ENCODE data around the gene NFS1.

Gene NFS1

GRCh38 chr20:35669681-35670080 is 29.5 kb downstream of the NFS1 start:
- H3K4me3 ChIP-seq (replicated peaks; ENCODE audit: insufficient read depth, low read length), result no peak overlapping the region
- DNase-seq (ENCODE audit: low read depth in 1 of 2, low spot score in 1 of 2), result no peak
- TF ChIP-seq SPI1 (IDR thresholded peaks at IDR 0.05; ENCODE audit: borderline replicate concordance, low read depth) (no peak), REST (IDR thresholded peaks at IDR 0.05; ENCODE audit: insufficient replicate concordance, low read depth) (no peak), GABPA (IDR thresholded peaks at IDR 0.05; ENCODE audit: low read depth) (no peak), POLR2AphosphoS5 (IDR thresholded peaks at IDR 0.05; ENCODE audit: low read depth) (no peak)
- TF ChIP-seq, protein P1, sequence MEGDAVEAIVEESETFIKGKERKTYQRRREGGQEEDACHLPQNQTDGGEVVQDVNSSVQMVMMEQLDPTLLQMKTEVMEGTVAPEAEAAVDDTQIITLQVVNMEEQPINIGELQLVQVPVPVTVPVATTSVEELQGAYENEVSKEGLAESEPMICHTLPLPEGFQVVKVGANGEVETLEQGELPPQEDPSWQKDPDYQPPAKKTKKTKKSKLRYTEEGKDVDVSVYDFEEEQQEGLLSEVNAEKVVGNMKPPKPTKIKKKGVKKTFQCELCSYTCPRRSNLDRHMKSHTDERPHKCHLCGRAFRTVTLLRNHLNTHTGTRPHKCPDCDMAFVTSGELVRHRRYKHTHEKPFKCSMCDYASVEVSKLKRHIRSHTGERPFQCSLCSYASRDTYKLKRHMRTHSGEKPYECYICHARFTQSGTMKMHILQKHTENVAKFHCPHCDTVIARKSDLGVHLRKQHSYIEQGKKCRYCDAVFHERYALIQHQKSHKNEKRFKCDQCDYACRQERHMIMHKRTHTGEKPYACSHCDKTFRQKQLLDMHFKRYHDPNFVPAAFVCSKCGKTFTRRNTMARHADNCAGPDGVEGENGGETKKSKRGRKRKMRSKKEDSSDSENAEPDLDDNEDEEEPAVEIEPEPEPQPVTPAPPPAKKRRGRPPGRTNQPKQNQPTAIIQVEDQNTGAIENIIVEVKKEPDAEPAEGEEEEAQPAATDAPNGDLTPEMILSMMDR (IDR thresholded peaks at IDR 0.05; ENCODE audit: insufficient read depth, low read length), result no peak
- H3K27ac ChIP-seq (replicated peaks), result no peak overlapping the region
- no peaks in the 10 kb centered on the region for H3K27me3 ChIP-seq (ENCODE audit: insufficient read depth, poor library complexity, severe bottlenecking)

DNA sequence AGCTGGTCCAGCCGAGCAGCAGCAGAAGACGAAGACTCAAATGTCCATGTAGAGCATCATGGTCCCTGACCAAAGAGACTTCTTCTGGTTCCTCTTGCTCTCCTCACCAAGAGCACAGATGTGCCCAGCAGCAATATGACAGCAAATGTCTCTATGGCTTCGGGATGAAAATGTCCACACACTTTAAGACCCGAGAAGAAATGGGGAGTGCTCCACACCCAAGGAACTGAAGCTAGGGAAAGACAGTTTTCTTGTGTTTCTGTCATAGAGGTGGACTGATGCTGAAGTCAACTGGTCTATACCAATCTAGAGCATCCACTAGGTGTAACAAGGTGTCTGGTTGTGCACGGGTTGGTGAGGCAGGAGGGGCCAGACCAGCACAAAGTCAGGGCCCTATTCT is 29.9 kb downstream of the NFS1 start:
- DNase-seq (ENCODE audit: low read depth in 1 of 2, low spot score in 1 of 2), result no peak
- no peak for TF ChIP-seq SPI1 (IDR thresholded peaks at IDR 0.05; ENCODE audit: borderline replicate concordance, low read depth)
- TF ChIP-seq, protein P1 (IDR thresholded peaks at IDR 0.05; ENCODE audit: insufficient read depth, low read length), result no peak
- no peak for TF ChIP-seq GABPA (IDR thresholded peaks at IDR 0.05; ENCODE audit: low read depth)
- TF ChIP-seq POLR2AphosphoS5 (IDR thresholded peaks at IDR 0.05; ENCODE audit: low read depth), result no peak
- TF ChIP-seq REST (IDR thresholded peaks at IDR 0.05; ENCODE audit: insufficient replicate concordance, low read depth), result no peak

GRCh38 chr20:35665949-35666288 is 33.2 kb downstream of the NFS1 start:
- TF ChIP-seq SPI1 (IDR thresholded peaks at IDR 0.05; ENCODE audit: borderline replicate concordance, low read depth) (no peak), GABPA (IDR thresholded peaks at IDR 0.05; ENCODE audit: low read depth) (no peak), POLR2AphosphoS5 (IDR thresholded peaks at IDR 0.05; ENCODE audit: low read depth) (no peak), REST (IDR thresholded peaks at IDR 0.05; ENCODE audit: insufficient replicate concordance, low read depth) (no peak)
- TF ChIP-seq, protein P1 (IDR thresholded peaks at IDR 0.05; ENCODE audit: insufficient read depth, low read length), result no peak
- Histone ChIP-seq H3K27ac (replicated peaks) (no peak overlapping the region), H3K4me3 (replicated peaks; ENCODE audit: insufficient read depth, low read length) (no peak overlapping the region), H3K27me3 (ENCODE audit: insufficient read depth, poor library complexity, severe bottlenecking) (no peaks in the 10 kb centered on the region)
- no peak for DNase-seq (ENCODE audit: low read depth in 1 of 2, low spot score in 1 of 2)

More for the DNA sequence above, 29.9 kb downstream of the NFS1 start:
- Histone ChIP-seq H3K27me3 (ENCODE audit: insufficient read depth, poor library complexity, severe bottlenecking) (no peaks in the 10 kb centered on the region), H3K4me3 (replicated peaks; ENCODE audit: insufficient read depth, low read length) (no peak overlapping the region), H3K27ac (replicated peaks) (no peak overlapping the region)

Data from HL-60 (cell line).